HG03025 (cell line): ENCODE results near the gene LRMDA.

Experiments used
- ATAC-seq: cut with Tn5 transposase; IDR thresholded peaks from one replicate; pipeline ENCODE4 v1.9.1; 2021; ENCODE audit warnings: mild to moderate bottlenecking, moderate library complexity; ENCODE audit not compliant: unreplicated experiment, low FRiP score

Gene LRMDA

GRCh38 chr10:75880031-75880775 lies 448.8 kb downstream of the LRMDA start:
- ATAC-seq, result no peak

DNA sequence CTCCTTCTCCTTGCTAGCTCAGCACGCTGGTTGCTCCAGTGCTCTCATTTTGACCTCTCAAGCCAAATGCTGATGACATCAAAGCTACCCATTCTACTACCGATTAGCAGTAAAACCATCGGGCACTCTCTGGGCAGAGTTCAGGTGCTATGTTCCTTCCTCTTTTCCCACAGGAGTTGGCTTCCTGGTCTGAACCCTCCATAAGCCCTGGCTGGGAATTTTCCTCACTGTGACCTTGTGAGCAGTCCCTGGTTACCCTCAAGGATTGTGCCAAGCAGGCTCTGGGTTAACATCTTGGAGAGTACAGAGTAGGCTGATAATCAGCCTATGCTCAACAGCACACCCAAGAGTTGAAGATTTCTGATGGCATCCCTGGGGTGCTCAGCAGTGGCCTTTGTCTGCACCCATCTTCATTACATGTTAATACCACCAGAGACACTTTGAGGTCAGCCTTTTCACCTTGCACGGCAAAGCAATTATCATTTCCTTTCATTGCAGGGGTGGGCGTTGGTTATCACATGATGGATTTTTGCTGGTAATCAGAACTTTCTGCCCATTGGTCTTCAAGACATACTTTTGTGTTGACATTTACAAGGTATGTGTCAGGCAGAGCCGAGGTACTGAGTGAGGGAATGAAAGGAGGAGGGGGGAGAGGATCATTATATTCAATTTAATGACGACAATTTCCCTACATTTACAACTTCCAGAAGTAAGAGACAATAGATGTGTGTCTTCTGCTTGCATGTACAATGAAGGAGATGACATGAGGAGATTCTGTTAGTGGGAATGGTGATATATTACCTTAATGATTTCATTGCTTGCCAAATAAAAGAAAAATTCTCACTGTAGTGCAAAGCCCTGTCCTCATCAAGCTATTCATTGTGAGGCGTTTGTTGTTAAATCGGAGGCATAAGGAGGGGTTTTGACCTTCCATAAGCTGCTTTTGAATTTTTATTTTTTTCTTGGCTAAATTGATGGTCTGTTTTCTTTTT lies 452.0 kb downstream of the LRMDA start:
- ATAC-seq, result no peak

- ATAC-seq, result no peak
These were observed 453.4 kb downstream of the LRMDA start for GRCh38 chr10:75884808-75885207.

DNA sequence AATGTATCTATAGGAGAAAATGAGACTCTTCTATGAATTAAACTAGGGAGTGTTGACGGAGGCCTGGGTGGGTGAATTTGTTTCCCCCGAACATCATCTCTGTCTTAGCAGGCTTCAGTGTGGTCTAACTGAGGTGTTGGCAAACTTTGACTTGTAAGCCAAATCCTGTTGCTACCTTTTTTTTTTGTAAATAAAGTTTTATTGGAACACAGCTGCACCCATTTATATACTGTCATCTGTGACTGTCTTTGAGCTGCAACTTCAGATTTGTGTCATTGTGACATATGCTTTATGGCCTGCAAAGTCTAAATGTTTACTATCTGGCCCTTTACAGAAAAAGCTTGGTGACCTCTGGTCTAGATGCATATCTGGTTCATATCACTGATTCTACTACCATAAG lies 455.9 kb downstream of the LRMDA start:
- ATAC-seq, result no peak

DNA sequence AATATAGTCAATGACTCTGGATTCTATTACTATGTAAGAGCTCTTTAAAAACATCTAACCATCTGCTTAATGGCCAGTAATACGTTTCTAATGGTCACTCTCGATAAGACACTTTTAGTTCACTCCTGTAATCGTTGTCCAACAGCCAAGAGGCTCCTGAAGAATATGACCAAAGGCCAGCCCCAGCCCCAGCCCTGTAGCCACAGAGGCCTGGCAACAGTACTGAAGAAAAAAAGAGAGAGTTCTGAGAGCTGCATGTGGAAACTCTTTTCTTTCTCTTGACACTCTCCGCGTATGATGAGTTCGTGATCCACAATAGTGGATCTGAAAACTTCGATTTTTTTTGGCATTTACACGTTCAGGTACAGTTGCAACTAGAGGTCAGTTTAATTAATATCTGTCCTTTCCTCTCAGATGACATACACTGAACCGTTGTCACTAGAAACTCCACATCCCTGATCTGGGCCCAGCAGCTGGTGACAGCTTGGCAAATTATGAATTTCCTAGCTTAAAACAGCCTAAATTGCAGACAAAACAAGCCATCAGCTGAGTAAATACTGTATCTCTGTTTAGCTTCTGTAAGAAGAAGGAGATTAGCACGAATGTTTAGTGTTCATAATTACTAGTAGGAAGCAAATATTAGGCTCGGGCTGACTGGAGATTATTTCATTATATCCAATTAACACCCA lies 456.7 kb downstream of the LRMDA start:
- ATAC-seq, result no peak

DNA sequence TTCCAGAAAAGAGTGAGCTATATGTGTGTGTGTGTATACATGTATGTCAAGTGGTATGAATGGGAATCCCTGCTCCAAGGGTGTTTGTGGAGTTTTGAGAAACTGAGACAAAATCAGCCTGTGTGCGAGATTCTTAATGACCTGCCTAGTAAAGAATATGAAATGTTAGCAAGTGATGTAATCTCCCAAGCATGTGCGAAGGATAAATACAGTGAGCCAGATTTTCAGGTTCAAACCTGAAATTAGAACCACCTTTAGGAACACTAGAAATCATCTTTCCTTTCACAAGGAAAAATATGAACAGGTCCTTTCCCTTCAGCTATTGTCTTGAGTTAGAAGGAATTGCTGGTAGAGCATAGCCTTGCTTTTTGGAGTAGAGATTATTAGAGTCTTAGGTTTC lies 457.6 kb downstream of the LRMDA start:
- no peak for ATAC-seq

GRCh38 chr10:75894761-75895160 lies 463.3 kb downstream of the LRMDA start:
- ATAC-seq, result no peak

GRCh38 chr10:75895259-75895658 lies 463.8 kb downstream of the LRMDA start:
- ATAC-seq, result no peak

DNA sequence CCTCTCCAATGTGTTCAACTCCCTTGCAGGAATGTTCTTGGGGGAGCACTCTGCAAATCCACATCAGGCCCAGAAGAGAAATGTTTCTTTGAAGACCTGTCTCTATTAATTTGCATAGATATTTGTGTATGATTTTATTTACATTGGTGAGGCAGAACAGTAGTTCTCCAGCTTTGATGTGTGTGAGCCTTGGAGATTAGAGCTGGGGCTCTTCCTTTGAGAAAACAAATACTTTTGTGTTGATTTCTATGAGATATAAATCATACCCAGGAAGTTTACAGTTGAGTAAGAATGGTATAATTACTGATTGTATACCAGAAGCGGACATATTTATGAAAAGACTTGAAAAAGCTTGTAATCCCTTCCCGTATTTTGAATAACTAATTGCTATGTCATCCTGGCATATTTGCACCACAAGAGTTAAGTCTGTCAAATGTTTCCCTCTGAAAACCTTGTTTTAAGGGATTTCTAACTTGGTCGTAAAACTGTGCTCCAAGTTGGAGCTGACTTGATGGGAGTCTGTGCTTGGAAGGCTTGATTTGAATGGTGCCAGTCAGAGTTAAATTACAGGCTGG lies 468.5 kb downstream of the LRMDA start:
- no peak for ATAC-seq

GRCh38 chr10:75902816-75903215 lies 471.4 kb downstream of the LRMDA start:
- ATAC-seq, result no peak

DNA sequence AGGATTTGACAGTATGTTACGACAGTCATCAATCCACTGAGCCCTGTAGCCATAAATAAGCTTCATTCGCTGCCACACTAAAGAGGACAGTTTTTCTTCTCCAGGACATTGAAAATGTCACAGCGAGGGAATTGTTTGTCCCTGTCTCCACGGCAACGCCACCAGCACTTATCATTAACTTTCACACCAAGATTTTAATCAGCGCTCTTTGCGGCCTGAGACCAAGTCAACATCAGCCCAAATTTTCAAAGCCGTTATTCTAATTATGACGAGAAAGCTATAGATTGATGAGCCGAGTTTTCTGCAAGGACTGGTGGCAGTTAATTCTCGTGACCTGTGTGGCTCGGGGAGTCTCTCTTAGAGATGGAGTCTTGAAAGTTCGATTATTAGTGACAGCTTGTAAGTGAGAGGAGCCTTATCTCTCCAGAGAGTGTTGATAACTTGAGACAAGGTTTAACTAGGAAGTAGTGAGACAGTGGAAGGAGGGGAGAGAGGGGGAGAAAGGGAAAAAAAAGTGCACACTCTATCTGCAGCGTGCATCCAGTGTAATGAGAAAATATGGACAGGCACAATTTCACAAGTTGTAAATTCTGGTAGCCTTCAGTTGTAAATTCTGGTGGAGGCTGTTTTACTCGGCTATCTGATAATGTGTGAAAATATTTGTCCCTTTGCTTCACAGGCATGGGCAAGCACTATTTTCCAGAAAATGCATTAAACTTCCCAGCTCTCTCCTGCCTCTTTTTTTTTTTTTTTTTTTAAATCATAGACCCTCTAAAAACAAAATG lies 473.3 kb downstream of the LRMDA start:
- ATAC-seq, result no peak

GRCh38 chr10:75905490-75905889 lies 474.1 kb downstream of the LRMDA start:
- ATAC-seq, result no peak

GRCh38 chr10:75910032-75910431 lies 478.6 kb downstream of the LRMDA start:
- no peak for ATAC-seq

DNA sequence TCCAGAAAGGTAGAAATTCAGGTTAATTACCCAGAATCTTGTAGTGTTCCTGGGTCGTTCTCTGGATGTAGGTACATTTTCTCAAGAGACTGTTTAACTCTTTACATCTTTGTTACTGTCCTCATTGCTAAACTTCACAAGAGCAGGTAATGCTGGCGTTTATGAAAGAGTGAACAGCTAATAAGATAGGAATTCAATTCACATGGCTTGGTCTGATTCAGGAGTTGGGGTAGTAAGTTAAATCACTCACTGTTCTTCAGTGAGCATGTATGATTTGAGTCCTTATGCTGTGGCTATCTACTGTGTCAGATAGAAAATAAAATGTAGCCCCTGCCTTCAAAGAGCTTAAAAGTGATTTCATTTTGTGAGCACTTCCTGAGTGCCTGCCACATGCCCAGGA lies 480.0 kb downstream of the LRMDA start:
- no peak for ATAC-seq

DNA sequence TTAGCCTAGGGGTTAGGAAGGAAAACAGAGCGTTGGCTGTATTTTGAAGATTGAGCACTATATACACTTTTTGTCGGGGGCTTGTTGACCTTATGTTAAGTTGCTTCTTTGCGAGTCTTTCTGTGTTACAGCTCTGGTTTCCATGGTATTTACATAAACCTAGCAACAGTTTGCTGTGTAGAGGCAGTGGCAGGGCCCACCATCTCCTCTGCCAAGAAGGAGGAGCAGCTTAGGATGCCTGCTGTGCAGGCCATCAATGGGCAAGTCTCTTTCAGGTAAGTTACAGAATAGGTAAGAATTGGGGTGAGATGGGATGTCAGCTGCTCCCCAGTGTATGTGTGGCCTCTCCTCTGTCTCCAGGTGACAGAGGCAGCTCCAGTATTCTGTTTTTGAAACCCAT lies 485.5 kb downstream of the LRMDA start:
- ATAC-seq, result no peak

DNA sequence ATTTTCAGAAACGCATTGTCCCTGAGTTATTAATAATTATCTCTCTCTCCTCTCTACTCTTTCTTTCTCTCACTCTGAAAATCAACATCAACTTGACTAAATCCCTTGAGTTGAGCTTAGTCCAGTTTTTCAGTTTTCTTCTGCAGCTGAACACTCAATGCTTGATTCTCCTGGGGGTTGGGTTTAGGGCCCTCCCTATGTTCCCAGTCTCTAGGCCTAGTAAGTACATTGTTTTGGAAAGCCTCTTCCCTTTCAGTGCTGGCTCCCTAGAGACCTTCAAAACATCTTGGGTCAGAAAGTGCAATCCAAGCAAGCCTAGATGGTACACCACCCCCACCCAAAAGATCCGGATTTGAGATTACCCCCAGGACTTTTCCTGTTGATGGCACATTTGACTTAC lies 488.5 kb downstream of the LRMDA start:
- no peak for ATAC-seq

GRCh38 chr10:75922435-75922834 lies 491.0 kb downstream of the LRMDA start:
- ATAC-seq, result no peak

DNA sequence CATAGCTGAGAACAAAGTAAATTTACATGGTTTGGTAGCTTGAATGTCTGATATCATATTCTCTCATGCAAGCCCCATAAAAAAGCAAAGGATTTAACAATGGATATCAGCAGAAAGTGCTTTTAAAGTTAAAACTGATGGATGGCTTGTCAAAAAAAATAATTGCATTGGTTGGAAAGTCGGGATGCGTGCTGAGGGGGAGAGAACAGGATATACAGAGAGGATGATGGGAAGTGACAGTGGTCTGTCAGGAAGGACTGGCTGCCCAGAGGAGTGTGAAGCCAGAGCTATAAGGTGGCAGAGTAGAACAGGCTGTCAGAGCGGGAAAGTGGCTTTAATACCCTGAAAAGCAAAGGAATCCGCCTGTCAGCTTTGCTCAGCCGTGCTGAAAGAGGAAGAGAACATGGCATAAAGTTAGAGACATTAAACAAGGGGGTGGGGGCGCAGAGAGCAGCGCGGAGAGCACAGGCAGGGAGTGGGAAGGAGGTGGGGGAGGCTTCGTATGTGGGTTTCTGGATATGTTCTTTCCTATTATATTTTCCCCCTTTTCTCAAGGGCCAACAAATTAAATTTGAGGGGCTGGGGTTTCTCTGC lies 493.0 kb downstream of the LRMDA start:
- no peak for ATAC-seq

GRCh38 chr10:75925999-75926398 lies 494.6 kb downstream of the LRMDA start:
- no peak for ATAC-seq

DNA sequence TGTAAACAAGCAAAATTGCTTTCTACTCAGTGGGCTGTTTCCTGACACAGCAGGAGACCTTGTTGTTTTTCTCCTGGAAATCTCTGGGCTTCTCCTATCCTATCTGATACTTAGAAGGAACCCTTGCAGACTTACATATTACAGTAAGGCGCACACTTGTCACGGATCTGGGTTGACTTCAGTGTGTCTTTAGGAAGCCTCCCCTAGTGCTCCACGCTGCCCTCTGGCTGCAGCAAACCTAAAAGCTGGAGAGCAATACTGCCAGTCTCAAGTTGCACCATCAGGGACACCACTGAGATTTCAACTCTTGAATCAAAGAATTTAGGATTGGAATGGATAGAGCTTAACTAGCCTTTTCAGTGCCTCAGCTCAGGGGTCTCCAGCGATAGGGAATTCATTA lies 495.3 kb downstream of the LRMDA start:
- no peak for ATAC-seq
